K562 (cell line): ENCODE data around the gene SCAMP3. TPM values are rescaled to one million over a fixed set of nuclear protein-coding genes. Genes with fewer than 3 reads are reported as not detected.

Experiments used
- AFF4 ChIP-seq: sonication (generic); formaldehyde crosslinking; IDR thresholded peaks from 2 replicates; pipeline ENCODE4 v1.8.0; 2023; ENCODE audit warnings: mild to moderate bottlenecking, missing genetic modification reagents
- ARID4B ChIP-seq: sonication (generic); formaldehyde crosslinking; IDR thresholded peaks from 2 replicates; pipeline ENCODE4 v1.8.0; 2022; ENCODE audit warnings: mild to moderate bottlenecking, missing genetic modification reagents
- CHD2 ChIP-seq: IDR thresholded peaks from 2 replicates; pipeline ENCODE4 v1.6.1; 2011; ENCODE audit warnings: low read depth, low read length
- CREBBP ChIP-seq: IDR thresholded peaks from one replicate; pipeline ENCODE4 v1.6.1; 2012; ENCODE audit warnings: low read depth, mild to moderate bottlenecking, control low read depth, inconsistent platforms, low read length
- ETV5 ChIP-seq: sonication (generic); formaldehyde crosslinking; IDR thresholded peaks from 2 replicates; pipeline ENCODE4 v1.4.0; 2020; ENCODE audit warnings: low read depth, mild to moderate bottlenecking, missing genetic modification reagents
- IRF9 ChIP-seq: fragments of 450-650 bp; IDR thresholded peaks from 2 replicates; pipeline ENCODE4 v1.6.1; 2016; ENCODE audit warnings: missing biosample characterization, missing genetic modification characterization
- KHSRP ChIP-seq: fragments of 450-650 bp; IDR thresholded peaks from 2 replicates; pipeline ENCODE4 v1.6.1; 2017
- PTTG1 ChIP-seq: fragments of 450-650 bp; IDR thresholded peaks from 2 replicates; pipeline ENCODE4 v1.6.1; 2016; ENCODE audit warnings: low read depth, mild to moderate bottlenecking, missing genetic modification characterization, missing compliant biosample characterization
- RBM14 ChIP-seq: fragments of 200-400 bp; formaldehyde crosslinking; IDR thresholded peaks from 2 replicates; pipeline ENCODE4 v1.6.1; 2018; ENCODE audit warnings: low read depth, mild to moderate bottlenecking, low read length, moderate library complexity, borderline replicate concordance; ENCODE audit not compliant: insufficient read depth
- RFX1 ChIP-seq: fragments of 450-650 bp; IDR thresholded peaks from 2 replicates; pipeline ENCODE4 v1.6.1; 2016; ENCODE audit warnings: mild to moderate bottlenecking, moderate library complexity
- THAP12 ChIP-seq: fragments of 250-450 bp; sonication (Bioruptor Pico); IDR thresholded peaks from 2 replicates; pipeline ENCODE4 v1.9.0; 2021; ENCODE audit warnings: mild to moderate bottlenecking, inconsistent platforms
- WHSC1 ChIP-seq: IDR thresholded peaks from one replicate; pipeline ENCODE4 v1.6.1; 2012; ENCODE audit warnings: low read length, control low read depth, inconsistent platforms
- ZNF3 ChIP-seq: fragments of 250-450 bp; sonication (Bioruptor Pico); IDR thresholded peaks from 2 replicates; pipeline ENCODE4 v1.5.0; 2021; ENCODE audit warnings: mild to moderate bottlenecking, moderate library complexity
- ZNF347 ChIP-seq: fragments of 450-650 bp; formaldehyde crosslinking; IDR thresholded peaks from 2 replicates; pipeline ENCODE4 v1.4.0; 2020; ENCODE audit warnings: low read depth, mild to moderate bottlenecking, moderate library complexity
- ZNF586 ChIP-seq: fragments of 450-650 bp; formaldehyde crosslinking; conservative IDR thresholded peaks from 2 replicates; pipeline ENCODE4 v1.4.0; 2020; ENCODE audit warnings: mild to moderate bottlenecking, moderate library complexity
- ZNF696 ChIP-seq: fragments of 250-450 bp; sonication (Bioruptor Pico); conservative IDR thresholded peaks from 2 replicates; pipeline ENCODE4 v1.4.0; 2020; ENCODE audit warnings: mild to moderate bottlenecking, moderate library complexity
- polyA plus RNA-seq, 8 experiments: library from polyadenylated mRNA; depleted of rRNA in 4 of 8; stranded (reverse) in 5 of 8; unstranded in 3 of 8; fragments of >200 nt; fragmentation: Nextera tagmentation in 2 of 8; fragmentation: Illumina TruSeq in 1 of 8; extraction: Ambion mirVana in 2 of 8; extraction: Trizol in 1 of 8; gene quantifications; 2 replicates each; pipeline versions ENCODE4 v1.2.1 to v1.2.3, GENCODE V29; 2011 to 2014; ENCODE audit warnings: inconsistent platforms in 1 of 8, missing spikeins in 1 of 8
- total RNA-seq, 7 experiments: library from RNA; depleted of rRNA in 6 of 7; stranded (reverse); fragments of >200 nt in 6 of 7; fragmentation: Illumina TruSeq in 2 of 7; extraction: Trizol in 2 of 7; gene quantifications; 2 replicates each; pipeline versions ENCODE4 v1.2.1 to v1.2.3, GENCODE V29; 2011 to 2021; ENCODE audit warnings: low replicate concordance in 1 of 7

SCAMP3 gene
- total and polyA plus RNA-seq, 9 of the 15 experiments (the other 6 are each of a cell fraction or from before 2014, with no cell fraction given): 14.2 to 131 (median 86.1) TPM

- TF ChIP-seq ARID4B (CRISPR knock-in tag): peak; percentile 88
- TF ChIP-seq AFF4: no peak
- TF ChIP-seq CREBBP: no peak
- TF ChIP-seq ZNF586 (CRISPR knock-in tag): no peak
- no peak for TF ChIP-seq WHSC1
- no peak for TF ChIP-seq CHD2
- TF ChIP-seq KHSRP: no peak
- TF ChIP-seq THAP12 (CRISPR knock-in tag): no peak
- TF ChIP-seq IRF9 (tag): no peak
- TF ChIP-seq RBM14: no peak
- no peak for TF ChIP-seq ZNF696
- TF ChIP-seq ETV5 (CRISPR knock-in tag): no peak; the same call in 1 of the 2 replicates
- TF ChIP-seq RFX1: no peak
- no peak for TF ChIP-seq ZNF3
- no peak for TF ChIP-seq ZNF347
- TF ChIP-seq PTTG1 (tag): no peak
Observed at GRCh38 chr1:155241069-155241679, 21.0 kb downstream of the SCAMP3 start (continued).
